Ovary (tissue), 9 donors: Measurements from ENCODE around the gene JARID2. TPM values are rescaled to one million over a fixed set of nuclear protein-coding genes. Genes with fewer than 3 reads are reported as not detected.

ENCODE experiments used
- DNase-seq, 5 donors: peaks; one replicate each; pipeline ENCODE4 v3.0.0-alpha.2; 2019 to 2020
- H3K27ac ChIP-seq, 2 donors: fragments of 200-600 bp; one replicate each; pipeline versions ENCODE4 v1.5.1 to v1.8.0; 2019 to 2022
- H3K27me3 ChIP-seq: fragments of 200-600 bp; one replicate; pipeline ENCODE4 v1.8.0; 2022
- H3K36me3 ChIP-seq: fragments of 200-600 bp; sonication (generic); one replicate; pipeline ENCODE4 v1.5.1; 2019
- H3K4me1 ChIP-seq: one replicate; pipeline ENCODE4 v1.8.1; 2013; ENCODE audit warnings: mild to moderate bottlenecking, moderate library complexity; ENCODE audit not compliant: insufficient read depth
- H3K4me3 ChIP-seq: fragments of 200-600 bp; sonication (generic); one replicate; pipeline ENCODE4 v1.5.1; 2017
- H3K9me3 ChIP-seq, 2 donors: fragments of 200-600 bp in 1 of 2; sonication (generic) in 1 of 2; one replicate each; pipeline versions ENCODE4 v1.5.1 to v1.8.1; 2013 to 2019; ENCODE audit warnings: mild to moderate bottlenecking in 1 of 2, moderate library complexity in 1 of 2
- EP300 ChIP-seq: sonication (generic); formaldehyde crosslinking; IDR thresholded peaks from one replicate; pipeline ENCODE4 v1.6.1; 2017; ENCODE audit warnings: antibody characterized with exemption
- POLR2A ChIP-seq: fragments of 450-650 bp; IDR thresholded peaks from one replicate; pipeline ENCODE4 v1.6.1; 2017; ENCODE audit warnings: antibody characterized with exemption, mild to moderate bottlenecking, moderate library complexity
- WGBS, 3 donors: extraction: QIAGEN DNeasy Blood & Tissue Kit in 1 of 3; methylation state at CpG; one replicate each; pipeline versions ENCODE4 v1.1.5 to v1.1.7; 2013 to 2017; 5-methylcytosine and 5-hydroxymethylcytosine counted together
- intact Hi-C, 4 donors: fragments of 100-400 bp; cut with DNase I; formaldehyde crosslinking; loops; one replicate each; pipeline versions ENCODE4 v1.11.0 to v1.15.1; 2022 to 2023
- polyA plus RNA-seq, 2 donors: library from polyadenylated mRNA; stranded (reverse); fragments of 200-250 nt in 1 of 2; fragments of 350-450 nt in 1 of 2; fragmentation: Illumina TruSeq in 1 of 2; extraction: RNeasy Lipid Tissue Mini Kit (QIAGEN cat#74804) in 1 of 2; gene quantifications; one replicate each; pipeline ENCODE4 v1.2.3, GENCODE V29; 2013 to 2014
- total RNA-seq, 7 donors: library from RNA; depleted of rRNA in 2 of 7; stranded (reverse); fragments of >200 nt in 2 of 7; fragmentation: NEBNext Ultra II Directional in 3 of 7; extraction: Animal tissue kit (Norgen Biotek cat#: 25700) in 3 of 7; gene quantifications; one replicate each; pipeline versions ENCODE4 v1.1.0 to v1.2.4, GENCODE V29; 2016 to 2023
- TF ChIP-seq, protein P1 (sequence below), 3 donors: fragments of 450-650 bp in 2 of 3; fragments of 200-600 bp in 1 of 3; IDR thresholded peaks; one replicate each; pipeline versions ENCODE4 v1.5.1 to v1.8.0; 2016 to 2022; ENCODE audit warnings: antibody characterized with exemption in 3 of 3, mild to moderate bottlenecking in 1 of 3
- donor health status: DM: no; HTN: no; CAD: no; lungs with moderate emphysema.
- donor health status: DM: no; HTN: no; CAD: no.
- donor health status: Bipolar disorder and iron deficiency.
- donor health status: DM: yes; HTN: yes; CAD: no.
- donor health status: DM: no; HTN: no; CAD: no.
- donor health status: DM: yes; HTN: yes; CAD: no.

JARID2 gene
- total and polyA plus RNA-seq, 9 donors, result 4.5 to 17.4 (median 8.7) TPM

DNA sequence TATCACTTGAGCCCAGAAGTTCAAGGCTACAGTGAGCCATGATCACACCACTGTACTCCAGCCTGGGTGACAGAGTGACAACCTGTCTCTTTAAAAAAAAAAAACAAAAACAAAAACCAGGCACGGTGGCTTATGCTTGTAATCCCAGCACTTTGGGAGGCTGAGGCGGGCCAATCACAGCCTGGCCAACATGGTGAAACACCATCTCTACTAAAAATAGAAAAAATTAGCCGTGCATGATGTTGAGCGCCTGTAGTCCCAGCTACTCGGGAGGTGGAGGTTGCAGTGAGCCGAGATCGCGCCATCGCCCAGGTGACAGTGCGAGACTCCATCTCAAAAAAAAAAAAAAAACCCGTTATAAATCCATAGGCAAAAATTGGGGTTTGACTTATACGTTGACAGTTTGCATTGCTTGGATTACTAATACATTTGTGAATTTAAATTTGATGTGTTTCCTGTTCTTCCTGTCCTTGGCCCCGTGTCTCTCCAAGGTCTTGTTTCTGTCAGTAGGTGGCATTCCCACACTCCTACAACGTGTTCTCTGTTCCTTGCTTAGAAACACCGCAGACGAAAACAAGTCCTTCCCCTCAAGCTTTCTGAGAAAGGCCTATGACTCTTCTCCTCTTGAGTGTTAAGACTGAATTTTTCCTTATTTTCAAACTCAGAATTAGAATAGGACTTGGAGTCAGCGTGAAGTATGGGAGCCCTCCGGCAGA is 269.9 kb downstream of the JARID2 start:
- Histone ChIP-seq H3K9me3 (no peaks in the 10 kb centered on the region), H3K4me3 (no peak overlapping the region), H3K4me1 (no peaks in the 10 kb centered on the region), H3K36me3 (no peaks in the 10 kb centered on the region), H3K27ac (no peak overlapping the region), H3K27me3 (no peaks in the 10 kb centered on the region)
- intact Hi-C loops, result loop anchor here in 1 of 4 donors (10.0 kb wide), 1 partner anchor 109 kb away; no protein-coding TSS in a partner anchor
- WGBS, 3 donors, result 57 to 71% (median 67%) methylated on average over 18 of the region's 18 CpGs
- no peak for TF ChIP-seq EP300
- TF ChIP-seq POLR2A, result no peak
- TF ChIP-seq, protein P1, sequence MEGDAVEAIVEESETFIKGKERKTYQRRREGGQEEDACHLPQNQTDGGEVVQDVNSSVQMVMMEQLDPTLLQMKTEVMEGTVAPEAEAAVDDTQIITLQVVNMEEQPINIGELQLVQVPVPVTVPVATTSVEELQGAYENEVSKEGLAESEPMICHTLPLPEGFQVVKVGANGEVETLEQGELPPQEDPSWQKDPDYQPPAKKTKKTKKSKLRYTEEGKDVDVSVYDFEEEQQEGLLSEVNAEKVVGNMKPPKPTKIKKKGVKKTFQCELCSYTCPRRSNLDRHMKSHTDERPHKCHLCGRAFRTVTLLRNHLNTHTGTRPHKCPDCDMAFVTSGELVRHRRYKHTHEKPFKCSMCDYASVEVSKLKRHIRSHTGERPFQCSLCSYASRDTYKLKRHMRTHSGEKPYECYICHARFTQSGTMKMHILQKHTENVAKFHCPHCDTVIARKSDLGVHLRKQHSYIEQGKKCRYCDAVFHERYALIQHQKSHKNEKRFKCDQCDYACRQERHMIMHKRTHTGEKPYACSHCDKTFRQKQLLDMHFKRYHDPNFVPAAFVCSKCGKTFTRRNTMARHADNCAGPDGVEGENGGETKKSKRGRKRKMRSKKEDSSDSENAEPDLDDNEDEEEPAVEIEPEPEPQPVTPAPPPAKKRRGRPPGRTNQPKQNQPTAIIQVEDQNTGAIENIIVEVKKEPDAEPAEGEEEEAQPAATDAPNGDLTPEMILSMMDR (IDR thresholded peaks at IDR 0.05), result no peak
- DNase-seq, result no peak

DNA sequence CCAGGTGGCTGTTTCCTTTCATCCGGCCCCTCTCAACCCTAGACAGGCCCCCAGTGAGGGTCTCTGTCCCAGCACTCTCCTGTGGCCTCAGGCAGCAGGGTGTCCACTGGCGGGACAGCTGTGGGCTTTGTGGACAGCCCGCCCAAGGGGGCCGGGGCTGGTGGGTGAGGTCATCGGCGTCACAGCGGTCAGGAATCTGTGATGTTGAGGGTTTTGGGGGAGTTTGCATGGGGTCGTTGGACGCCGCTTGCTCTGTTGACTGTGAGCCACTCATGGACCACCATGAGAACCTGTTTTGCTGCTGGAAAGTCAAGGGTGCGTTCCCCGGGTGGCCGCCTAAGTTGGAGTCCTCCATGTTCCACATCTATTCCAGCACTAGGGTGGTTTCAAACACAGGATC is 270.5 kb downstream of the JARID2 start:
- H3K27me3 ChIP-seq, result no peaks in the 10 kb centered on the region
- no peaks in the 10 kb centered on the region for H3K4me1 ChIP-seq
- H3K4me3 ChIP-seq, result no peak overlapping the region
- DNase-seq, result no peak
- H3K36me3 ChIP-seq, result no peaks in the 10 kb centered on the region
- 95 to 96% (median 96%) methylated on average over 13 of the region's 13 CpGs for WGBS, 3 donors
- intact Hi-C loops, result loop anchor here in 1 of 4 donors (10.0 kb wide), 1 partner anchor 108 kb away; no protein-coding TSS in a partner anchor
- H3K27ac ChIP-seq, result no peak overlapping the region
- no peak for TF ChIP-seq POLR2A
- TF ChIP-seq, protein P1 (IDR thresholded peaks at IDR 0.05), result no peak
- no peak for TF ChIP-seq EP300
- H3K9me3 ChIP-seq, result no peaks in the 10 kb centered on the region

DNA sequence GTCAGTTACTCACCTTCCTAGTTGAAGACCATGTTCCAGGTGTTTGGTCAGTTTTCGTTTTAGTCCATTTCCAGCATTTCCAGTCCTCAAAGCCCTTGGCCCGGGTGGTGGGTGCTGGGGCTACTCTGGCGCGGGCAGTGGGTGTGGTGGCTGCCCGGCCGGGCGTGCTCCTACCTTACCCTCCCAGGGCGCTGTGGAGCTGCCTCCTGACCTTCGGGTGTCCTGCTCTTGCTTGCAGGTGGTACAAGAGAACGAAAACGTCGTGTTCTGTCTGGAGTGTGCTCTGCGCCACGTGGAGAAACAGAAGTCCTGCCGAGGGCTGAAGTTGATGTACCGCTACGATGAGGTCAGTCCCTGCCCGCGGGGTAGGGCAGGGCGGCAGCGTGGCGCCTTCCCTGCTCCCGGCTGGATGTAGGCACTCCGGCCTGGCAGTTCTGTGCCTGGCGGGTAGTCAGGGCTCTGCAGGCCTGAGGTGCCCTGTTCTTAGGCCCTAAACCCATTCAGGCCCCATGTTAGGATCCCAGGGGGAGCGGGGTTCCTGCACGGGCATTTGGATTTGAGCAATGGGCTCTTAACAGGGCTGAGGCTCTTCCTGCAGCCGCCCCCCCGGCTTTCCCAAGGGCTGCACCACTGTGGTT is 271.2 kb downstream of the JARID2 start:
- Histone ChIP-seq H3K27me3 (no peaks in the 10 kb centered on the region), H3K27ac (no peak overlapping the region), H3K36me3 (no peaks in the 10 kb centered on the region), H3K9me3 (no peaks in the 10 kb centered on the region), H3K4me3 (no peak overlapping the region), H3K4me1 (no peaks in the 10 kb centered on the region)
- TF ChIP-seq EP300 (no peak), POLR2A (no peak)
- TF ChIP-seq, protein P1 (IDR thresholded peaks at IDR 0.05), result no peak
- 96 to 97% (median 97%) methylated on average over 29 of the region's 29 CpGs for WGBS, 3 donors
- intact Hi-C loops, result loop anchor here in 1 of 4 donors (10.0 kb wide), 1 partner anchor 108 kb away; no protein-coding TSS in a partner anchor
- no peak for DNase-seq

DNA sequence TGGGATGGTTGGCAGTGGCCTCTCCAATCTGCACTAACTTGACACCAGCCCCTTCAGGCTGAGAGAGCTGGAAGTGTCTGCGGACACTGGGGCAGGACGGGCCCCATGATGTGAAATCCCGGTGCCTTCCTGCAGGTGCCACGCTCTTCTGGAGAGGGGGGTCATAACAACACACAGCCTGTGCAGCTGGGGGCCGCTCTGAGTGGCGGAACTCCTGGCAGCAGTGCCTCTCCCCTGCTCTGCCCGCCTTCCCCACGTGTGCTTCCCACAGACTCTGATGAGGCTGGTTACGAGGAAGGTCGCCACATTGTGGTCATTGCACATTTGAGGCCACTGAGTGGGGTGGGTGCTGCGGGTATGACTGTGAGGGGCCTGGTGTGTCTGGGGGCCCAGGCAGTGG is 271.7 kb downstream of the JARID2 start:
- no peak overlapping the region for H3K4me3 ChIP-seq
- no peak overlapping the region for H3K27ac ChIP-seq
- intact Hi-C loops, result loop anchor here in 1 of 4 donors (10.0 kb wide), 1 partner anchor 107 kb away; no protein-coding TSS in a partner anchor
- no peaks in the 10 kb centered on the region for H3K9me3 ChIP-seq
- 96 to 98% (median 96%) methylated on average over 11 of the region's 11 CpGs for WGBS, 3 donors
- DNase-seq, result no peak
- no peaks in the 10 kb centered on the region for H3K4me1 ChIP-seq
- H3K27me3 ChIP-seq, result no peaks in the 10 kb centered on the region
- TF ChIP-seq, protein P1 (IDR thresholded peaks at IDR 0.05), result no peak
- TF ChIP-seq POLR2A, result no peak
- no peaks in the 10 kb centered on the region for H3K36me3 ChIP-seq
